K562 (cell line): Measurements from ENCODE around the gene TCF12. TPM values are rescaled to one million over a fixed set of nuclear protein-coding genes. Genes with fewer than 3 reads are reported as not detected.

Experiments used
- ATF1 ChIP-seq, 2 experiments: fragments of 450-650 bp in 1 of 2; IDR thresholded peaks; 2 replicates each; pipeline ENCODE4 v1.6.1; 2016; ENCODE audit warnings: missing compliant biosample characterization in 1 of 2, missing genetic modification characterization in 1 of 2
- CHD1 ChIP-seq: fragments of 200-600 bp; sonication (generic); IDR thresholded peaks from one replicate; pipeline ENCODE4 v1.6.1; 2012; ENCODE audit warnings: mild to moderate bottlenecking, moderate library complexity, low read length, inconsistent platforms
- KAT7 ChIP-seq: sonication (generic); formaldehyde crosslinking; IDR thresholded peaks from 2 replicates; pipeline ENCODE4 v1.8.0; 2022; ENCODE audit warnings: missing genetic modification reagents, mild to moderate bottlenecking, borderline replicate concordance
- NR1H2 ChIP-seq: sonication (generic); formaldehyde crosslinking; IDR thresholded peaks from 2 replicates; pipeline ENCODE4 v1.4.0; 2020; ENCODE audit warnings: mild to moderate bottlenecking, missing genetic modification reagents
- ZNF347 ChIP-seq: fragments of 450-650 bp; formaldehyde crosslinking; IDR thresholded peaks from 2 replicates; pipeline ENCODE4 v1.4.0; 2020; ENCODE audit warnings: low read depth, mild to moderate bottlenecking, moderate library complexity
- ZNF561 ChIP-seq: fragments of 450-650 bp; formaldehyde crosslinking; conservative IDR thresholded peaks from 2 replicates; pipeline ENCODE4 v1.4.0; 2020; ENCODE audit warnings: mild to moderate bottlenecking, moderate library complexity
- polyA plus RNA-seq, 8 experiments: library from polyadenylated mRNA; depleted of rRNA in 4 of 8; stranded (reverse) in 5 of 8; unstranded in 3 of 8; fragments of >200 nt; fragmentation: Nextera tagmentation in 2 of 8; fragmentation: Illumina TruSeq in 1 of 8; extraction: Ambion mirVana in 2 of 8; extraction: Trizol in 1 of 8; gene quantifications; 2 replicates each; pipeline versions ENCODE4 v1.2.1 to v1.2.3, GENCODE V29; 2011 to 2014; ENCODE audit warnings: inconsistent platforms in 1 of 8, missing spikeins in 1 of 8
- total RNA-seq, 7 experiments: library from RNA; depleted of rRNA in 6 of 7; stranded (reverse); fragments of >200 nt in 6 of 7; fragmentation: Illumina TruSeq in 2 of 7; extraction: Trizol in 2 of 7; gene quantifications; 2 replicates each; pipeline versions ENCODE4 v1.2.1 to v1.2.3, GENCODE V29; 2011 to 2021; ENCODE audit warnings: low replicate concordance in 1 of 7
- TF ChIP-seq, protein P1 (sequence below): sonication (generic); formaldehyde crosslinking; IDR thresholded peaks from 2 replicates; pipeline ENCODE4 v1.8.0; 2023; ENCODE audit warnings: missing genetic modification reagents, mild to moderate bottlenecking, borderline replicate concordance
- TF ChIP-seq, protein P2 (sequence below): fragments of 450-650 bp; formaldehyde crosslinking; IDR thresholded peaks from 2 replicates; pipeline ENCODE4 v1.4.0; 2022; ENCODE audit warnings: mild to moderate bottlenecking, moderate library complexity
- TF ChIP-seq, protein P3 (sequence below): IDR thresholded peaks from 2 replicates; pipeline ENCODE4 v1.6.1; 2016; ENCODE audit warnings: missing genetic modification characterization, missing compliant biosample characterization
- TF ChIP-seq, protein P4 (sequence below): fragments of 450-650 bp; conservative IDR thresholded peaks from 2 replicates; pipeline ENCODE4 v1.6.1; 2016; ENCODE audit warnings: missing genetic modification characterization, low read depth, mild to moderate bottlenecking, control low read depth, missing compliant biosample characterization
- TF ChIP-seq, protein P5 (sequence below): fragments of 450-650 bp; formaldehyde crosslinking; IDR thresholded peaks from 2 replicates; pipeline ENCODE4 v1.4.0; 2022; ENCODE audit warnings: missing genetic modification characterization
- TF ChIP-seq, protein P6 (sequence below): sonication (generic); formaldehyde crosslinking; IDR thresholded peaks from 2 replicates; pipeline ENCODE4 v1.8.0; 2022; ENCODE audit warnings: mild to moderate bottlenecking, missing genetic modification reagents
- TF ChIP-seq, protein P7 (sequence below): fragments of 450-650 bp; formaldehyde crosslinking; conservative IDR thresholded peaks from 2 replicates; pipeline ENCODE4 v1.4.0; 2022; ENCODE audit warnings: mild to moderate bottlenecking, missing genetic modification characterization

TCF12 gene
- total and polyA plus RNA-seq, 9 of the 15 experiments (the other 6 are each of a cell fraction or from before 2014, with no cell fraction given), result 10.5 to 132 (median 52.9) TPM

DNA sequence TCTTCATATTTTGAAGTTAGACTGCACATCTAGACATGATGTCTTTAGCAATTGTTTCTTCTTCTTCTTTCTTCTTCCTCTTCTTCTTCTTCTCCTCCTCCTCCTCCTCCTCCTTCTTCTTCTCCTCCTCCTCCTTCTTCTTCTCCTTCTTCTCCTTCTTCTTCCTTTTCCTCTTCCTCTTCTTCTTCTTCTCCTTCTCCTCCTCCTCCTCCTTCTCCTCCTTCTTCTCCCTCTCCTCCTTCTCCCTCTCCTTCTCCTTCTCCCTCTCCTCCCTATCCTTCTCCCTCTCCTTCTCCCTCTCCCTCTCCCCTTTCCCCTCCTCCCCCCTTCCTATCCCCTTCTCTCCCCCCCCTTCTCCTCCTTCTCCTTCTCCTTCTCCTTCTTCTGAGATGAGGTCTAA lies 21.9 kb downstream of the TCF12 start (continued):
- TF ChIP-seq, protein P1, sequence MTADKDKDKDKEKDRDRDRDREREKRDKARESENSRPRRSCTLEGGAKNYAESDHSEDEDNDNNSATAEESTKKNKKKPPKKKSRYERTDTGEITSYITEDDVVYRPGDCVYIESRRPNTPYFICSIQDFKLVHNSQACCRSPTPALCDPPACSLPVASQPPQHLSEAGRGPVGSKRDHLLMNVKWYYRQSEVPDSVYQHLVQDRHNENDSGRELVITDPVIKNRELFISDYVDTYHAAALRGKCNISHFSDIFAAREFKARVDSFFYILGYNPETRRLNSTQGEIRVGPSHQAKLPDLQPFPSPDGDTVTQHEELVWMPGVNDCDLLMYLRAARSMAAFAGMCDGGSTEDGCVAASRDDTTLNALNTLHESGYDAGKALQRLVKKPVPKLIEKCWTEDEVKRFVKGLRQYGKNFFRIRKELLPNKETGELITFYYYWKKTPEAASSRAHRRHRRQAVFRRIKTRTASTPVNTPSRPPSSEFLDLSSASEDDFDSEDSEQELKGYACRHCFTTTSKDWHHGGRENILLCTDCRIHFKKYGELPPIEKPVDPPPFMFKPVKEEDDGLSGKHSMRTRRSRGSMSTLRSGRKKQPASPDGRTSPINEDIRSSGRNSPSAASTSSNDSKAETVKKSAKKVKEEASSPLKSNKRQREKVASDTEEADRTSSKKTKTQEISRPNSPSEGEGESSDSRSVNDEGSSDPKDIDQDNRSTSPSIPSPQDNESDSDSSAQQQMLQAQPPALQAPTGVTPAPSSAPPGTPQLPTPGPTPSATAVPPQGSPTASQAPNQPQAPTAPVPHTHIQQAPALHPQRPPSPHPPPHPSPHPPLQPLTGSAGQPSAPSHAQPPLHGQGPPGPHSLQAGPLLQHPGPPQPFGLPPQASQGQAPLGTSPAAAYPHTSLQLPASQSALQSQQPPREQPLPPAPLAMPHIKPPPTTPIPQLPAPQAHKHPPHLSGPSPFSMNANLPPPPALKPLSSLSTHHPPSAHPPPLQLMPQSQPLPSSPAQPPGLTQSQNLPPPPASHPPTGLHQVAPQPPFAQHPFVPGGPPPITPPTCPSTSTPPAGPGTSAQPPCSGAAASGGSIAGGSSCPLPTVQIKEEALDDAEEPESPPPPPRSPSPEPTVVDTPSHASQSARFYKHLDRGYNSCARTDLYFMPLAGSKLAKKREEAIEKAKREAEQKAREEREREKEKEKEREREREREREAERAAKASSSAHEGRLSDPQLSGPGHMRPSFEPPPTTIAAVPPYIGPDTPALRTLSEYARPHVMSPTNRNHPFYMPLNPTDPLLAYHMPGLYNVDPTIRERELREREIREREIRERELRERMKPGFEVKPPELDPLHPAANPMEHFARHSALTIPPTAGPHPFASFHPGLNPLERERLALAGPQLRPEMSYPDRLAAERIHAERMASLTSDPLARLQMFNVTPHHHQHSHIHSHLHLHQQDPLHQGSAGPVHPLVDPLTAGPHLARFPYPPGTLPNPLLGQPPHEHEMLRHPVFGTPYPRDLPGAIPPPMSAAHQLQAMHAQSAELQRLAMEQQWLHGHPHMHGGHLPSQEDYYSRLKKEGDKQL (CRISPR knock-in tag), result no peak
- TF ChIP-seq, protein P2, sequence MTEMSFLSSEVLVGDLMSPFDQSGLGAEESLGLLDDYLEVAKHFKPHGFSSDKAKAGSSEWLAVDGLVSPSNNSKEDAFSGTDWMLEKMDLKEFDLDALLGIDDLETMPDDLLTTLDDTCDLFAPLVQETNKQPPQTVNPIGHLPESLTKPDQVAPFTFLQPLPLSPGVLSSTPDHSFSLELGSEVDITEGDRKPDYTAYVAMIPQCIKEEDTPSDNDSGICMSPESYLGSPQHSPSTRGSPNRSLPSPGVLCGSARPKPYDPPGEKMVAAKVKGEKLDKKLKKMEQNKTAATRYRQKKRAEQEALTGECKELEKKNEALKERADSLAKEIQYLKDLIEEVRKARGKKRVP (CRISPR knock-in tag), result no peak
- TF ChIP-seq, protein P3, sequence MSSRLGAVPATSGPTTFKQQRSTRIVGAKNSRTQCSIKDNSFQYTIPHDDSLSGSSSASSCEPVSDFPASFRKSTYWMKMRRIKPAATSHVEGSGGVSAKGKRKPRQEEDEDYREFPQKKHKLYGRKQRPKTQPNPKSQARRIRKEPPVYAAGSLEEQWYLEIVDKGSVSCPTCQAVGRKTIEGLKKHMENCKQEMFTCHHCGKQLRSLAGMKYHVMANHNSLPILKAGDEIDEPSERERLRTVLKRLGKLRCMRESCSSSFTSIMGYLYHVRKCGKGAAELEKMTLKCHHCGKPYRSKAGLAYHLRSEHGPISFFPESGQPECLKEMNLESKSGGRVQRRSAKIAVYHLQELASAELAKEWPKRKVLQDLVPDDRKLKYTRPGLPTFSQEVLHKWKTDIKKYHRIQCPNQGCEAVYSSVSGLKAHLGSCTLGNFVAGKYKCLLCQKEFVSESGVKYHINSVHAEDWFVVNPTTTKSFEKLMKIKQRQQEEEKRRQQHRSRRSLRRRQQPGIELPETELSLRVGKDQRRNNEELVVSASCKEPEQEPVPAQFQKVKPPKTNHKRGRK, result peak; percentile 62
- TF ChIP-seq ZNF347 (CRISPR knock-in tag) (no peak), CHD1 (no peak), ATF1 (CRISPR knock-in tag; IDR thresholded peaks at IDR 0.05) (no peak), ATF1 (tag; IDR thresholded peaks at IDR 0.05) (no peak), ZNF561 (CRISPR knock-in tag) (no peak), KAT7 (CRISPR knock-in tag) (no peak), NR1H2 (CRISPR knock-in tag) (no peak)
- TF ChIP-seq, protein P4, sequence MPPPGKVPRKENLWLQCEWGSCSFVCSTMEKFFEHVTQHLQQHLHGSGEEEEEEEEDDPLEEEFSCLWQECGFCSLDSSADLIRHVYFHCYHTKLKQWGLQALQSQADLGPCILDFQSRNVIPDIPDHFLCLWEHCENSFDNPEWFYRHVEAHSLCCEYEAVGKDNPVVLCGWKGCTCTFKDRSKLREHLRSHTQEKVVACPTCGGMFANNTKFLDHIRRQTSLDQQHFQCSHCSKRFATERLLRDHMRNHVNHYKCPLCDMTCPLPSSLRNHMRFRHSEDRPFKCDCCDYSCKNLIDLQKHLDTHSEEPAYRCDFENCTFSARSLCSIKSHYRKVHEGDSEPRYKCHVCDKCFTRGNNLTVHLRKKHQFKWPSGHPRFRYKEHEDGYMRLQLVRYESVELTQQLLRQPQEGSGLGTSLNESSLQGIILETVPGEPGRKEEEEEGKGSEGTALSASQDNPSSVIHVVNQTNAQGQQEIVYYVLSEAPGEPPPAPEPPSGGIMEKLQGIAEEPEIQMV (tag), result no peak
- TF ChIP-seq, protein P5, sequence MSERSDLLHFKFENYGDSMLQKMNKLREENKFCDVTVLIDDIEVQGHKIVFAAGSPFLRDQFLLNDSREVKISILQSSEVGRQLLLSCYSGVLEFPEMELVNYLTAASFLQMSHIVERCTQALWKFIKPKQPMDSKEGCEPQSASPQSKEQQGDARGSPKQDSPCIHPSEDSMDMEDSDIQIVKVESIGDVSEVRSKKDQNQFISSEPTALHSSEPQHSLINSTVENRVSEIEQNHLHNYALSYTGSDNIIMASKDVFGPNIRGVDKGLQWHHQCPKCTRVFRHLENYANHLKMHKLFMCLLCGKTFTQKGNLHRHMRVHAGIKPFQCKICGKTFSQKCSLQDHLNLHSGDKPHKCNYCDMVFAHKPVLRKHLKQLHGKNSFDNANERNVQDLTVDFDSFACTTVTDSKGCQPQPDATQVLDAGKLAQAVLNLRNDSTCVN (CRISPR knock-in tag), result peak; percentile 65; the same call in 1 of the 2 replicates
- TF ChIP-seq, protein P6, sequence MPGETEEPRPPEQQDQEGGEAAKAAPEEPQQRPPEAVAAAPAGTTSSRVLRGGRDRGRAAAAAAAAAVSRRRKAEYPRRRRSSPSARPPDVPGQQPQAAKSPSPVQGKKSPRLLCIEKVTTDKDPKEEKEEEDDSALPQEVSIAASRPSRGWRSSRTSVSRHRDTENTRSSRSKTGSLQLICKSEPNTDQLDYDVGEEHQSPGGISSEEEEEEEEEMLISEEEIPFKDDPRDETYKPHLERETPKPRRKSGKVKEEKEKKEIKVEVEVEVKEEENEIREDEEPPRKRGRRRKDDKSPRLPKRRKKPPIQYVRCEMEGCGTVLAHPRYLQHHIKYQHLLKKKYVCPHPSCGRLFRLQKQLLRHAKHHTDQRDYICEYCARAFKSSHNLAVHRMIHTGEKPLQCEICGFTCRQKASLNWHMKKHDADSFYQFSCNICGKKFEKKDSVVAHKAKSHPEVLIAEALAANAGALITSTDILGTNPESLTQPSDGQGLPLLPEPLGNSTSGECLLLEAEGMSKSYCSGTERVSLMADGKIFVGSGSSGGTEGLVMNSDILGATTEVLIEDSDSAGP, result no peak
- TF ChIP-seq, protein P7, sequence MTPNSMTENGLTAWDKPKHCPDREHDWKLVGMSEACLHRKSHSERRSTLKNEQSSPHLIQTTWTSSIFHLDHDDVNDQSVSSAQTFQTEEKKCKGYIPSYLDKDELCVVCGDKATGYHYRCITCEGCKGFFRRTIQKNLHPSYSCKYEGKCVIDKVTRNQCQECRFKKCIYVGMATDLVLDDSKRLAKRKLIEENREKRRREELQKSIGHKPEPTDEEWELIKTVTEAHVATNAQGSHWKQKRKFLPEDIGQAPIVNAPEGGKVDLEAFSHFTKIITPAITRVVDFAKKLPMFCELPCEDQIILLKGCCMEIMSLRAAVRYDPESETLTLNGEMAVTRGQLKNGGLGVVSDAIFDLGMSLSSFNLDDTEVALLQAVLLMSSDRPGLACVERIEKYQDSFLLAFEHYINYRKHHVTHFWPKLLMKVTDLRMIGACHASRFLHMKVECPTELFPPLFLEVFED (CRISPR knock-in tag), result peak; percentile 37; the same call in 1 of the 2 replicates
